OCI-LY1 (cell line): Measurements from ENCODE around the gene VEZF1.

Experiments used
- H2AFZ ChIP-seq: fragments of 200-600 bp; sonication (generic), shearing (Covaris generic); 2 replicates; pipeline ENCODE4 v1.6.0; 2014; ENCODE audit warnings: antibody characterized with exemption, mild to moderate bottlenecking, low read length
- H3F3A ChIP-seq: fragments of 200-600 bp; sonication (generic), shearing (Covaris generic); 2 replicates; pipeline ENCODE4 v1.6.0; 2014; ENCODE audit warnings: mild to moderate bottlenecking, antibody characterized with exemption, low read length, moderate library complexity; ENCODE audit not compliant: insufficient read depth
- H3K27ac ChIP-seq: fragments of 200-600 bp; sonication (generic); 2 replicates; pipeline ENCODE4 v1.5.1; 2014; ENCODE audit warnings: low read length, mixed run types, mild to moderate bottlenecking, low read depth; ENCODE audit not compliant: poor library complexity, severe bottlenecking
- H3K27me3 ChIP-seq: fragments of 200-600 bp; sonication (generic); 2 replicates; pipeline ENCODE4 v1.6.0; 2014; ENCODE audit warnings: antibody characterized with exemption, mild to moderate bottlenecking, low read length, moderate library complexity; ENCODE audit not compliant: insufficient read depth
- H3K36me3 ChIP-seq: fragments of 200-600 bp; sonication (generic); 2 replicates; pipeline ENCODE4 v1.6.1; 2014; ENCODE audit warnings: mild to moderate bottlenecking, antibody characterized with exemption, low read length, moderate library complexity, mixed read lengths; ENCODE audit not compliant: insufficient read depth
- H3K4me1 ChIP-seq: fragments of 200-600 bp; sonication (generic); 2 replicates; pipeline ENCODE4 v1.5.1; 2014; ENCODE audit warnings: mild to moderate bottlenecking, low read length, moderate library complexity; ENCODE audit not compliant: insufficient read depth, severe bottlenecking
- H3K4me2 ChIP-seq: fragments of 200-600 bp; sonication (generic), shearing (Covaris generic); 2 replicates; pipeline ENCODE4 v1.6.1; 2014; ENCODE audit warnings: low read length
- H3K4me3 ChIP-seq: fragments of 200-600 bp; sonication (generic); 2 replicates; pipeline ENCODE4 v1.5.1; 2014; ENCODE audit warnings: low read length, low read depth, mild to moderate bottlenecking, mixed read lengths; ENCODE audit not compliant: poor library complexity, severe bottlenecking
- H3K79me2 ChIP-seq: fragments of 200-600 bp; shearing (Covaris generic); 2 replicates; pipeline ENCODE4 v1.6.1; 2016; ENCODE audit warnings: mixed run types, low read length, mixed read lengths; ENCODE audit not compliant: insufficient read depth
- H3K9ac ChIP-seq: fragments of 200-600 bp; sonication (generic), shearing (Covaris generic); 2 replicates; pipeline ENCODE4 v1.6.1; 2014; ENCODE audit warnings: mild to moderate bottlenecking, low read length, mixed read lengths
- H3K9me2 ChIP-seq: fragments of 200-600 bp; sonication (generic), shearing (Covaris generic); 2 replicates; pipeline ENCODE4 v1.6.1; 2014; ENCODE audit warnings: low read depth, mild to moderate bottlenecking, low read length, mixed read lengths
- H3K9me3 ChIP-seq: fragments of 200-600 bp; shearing (Covaris generic); 2 replicates; pipeline ENCODE4 v1.6.1; 2014; ENCODE audit warnings: low read length, mixed read lengths
- H4K20me1 ChIP-seq: fragments of 200-600 bp; sonication (generic), shearing (Covaris generic); 2 replicates; pipeline ENCODE4 v1.6.0; 2016; ENCODE audit warnings: mild to moderate bottlenecking, low read length; ENCODE audit not compliant: insufficient read depth
- CTCF ChIP-seq: fragments of 200-600 bp; sonication (generic), shearing (Covaris generic); IDR thresholded peaks from 2 replicates; pipeline ENCODE4 v1.5.1; 2017; ENCODE audit warnings: mild to moderate bottlenecking, antibody characterized with exemption, low read length, moderate library complexity, mixed read lengths
- EZH2 ChIP-seq: fragments of 200-600 bp; sonication (generic), shearing (Covaris generic); IDR thresholded peaks from 2 replicates; pipeline ENCODE4 v1.8.0; 2017; ENCODE audit warnings: borderline replicate concordance, mixed run types, mild to moderate bottlenecking, antibody characterized with exemption, low read length, moderate library complexity, mixed read lengths

The VEZF1 gene

DNA sequence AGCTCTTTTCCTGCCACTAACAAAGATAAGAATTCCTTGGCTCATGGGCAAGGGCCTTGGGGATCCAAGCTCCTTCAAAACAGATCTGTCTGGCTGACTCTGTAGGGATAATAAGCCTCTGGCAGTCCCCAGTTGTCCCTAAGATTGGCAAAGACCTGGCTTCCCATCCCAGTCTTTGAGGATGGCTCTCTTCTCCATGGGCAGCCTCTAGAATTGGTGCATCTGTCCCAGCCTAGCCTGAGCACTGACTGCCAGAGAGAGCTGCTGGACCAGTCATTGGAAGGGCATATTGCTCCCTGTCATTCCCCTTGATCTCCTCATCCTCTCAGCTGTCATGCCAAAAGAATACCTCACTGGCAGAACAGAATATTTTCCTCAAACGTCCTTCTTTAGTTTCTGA lies 19.6 kb downstream of the VEZF1 start:
- TF ChIP-seq CTCF (no peak), EZH2 (no peak)
- H3K9ac ChIP-seq = no peak overlapping the region
- H3K4me1 ChIP-seq = no peaks in the 10 kb centered on the region
- H3K9me2 ChIP-seq = no peaks in the 10 kb centered on the region
- peaks cover 4% of the 10 kb centered on the region; the same call in 1 of the 2 replicates for H3K27me3 ChIP-seq
- H3F3A ChIP-seq = no peaks in the 10 kb centered on the region
- 0 out of 2 replicates have a peak, but pooled peaks cover 2% of the 10 kb centered on the region for H4K20me1 ChIP-seq
- no peak overlapping the region for H2AFZ ChIP-seq
- H3K36me3 ChIP-seq = peaks cover 7% of the 10 kb centered on the region
- H3K4me2 ChIP-seq = no peak overlapping the region
- no peak overlapping the region for H3K4me3 ChIP-seq
- no peaks in the 10 kb centered on the region for H3K79me2 ChIP-seq
- H3K27ac ChIP-seq = no peak overlapping the region
- H3K9me3 ChIP-seq = no peaks in the 10 kb centered on the region

- Histone ChIP-seq H3F3A (no peaks in the 10 kb centered on the region), H3K9me3 (no peaks in the 10 kb centered on the region), H3K4me2 (no peak overlapping the region), H3K27ac (no peak overlapping the region), H3K4me1 (no peaks in the 10 kb centered on the region), H4K20me1 (0 out of 2 replicates have a peak, but pooled peaks cover 2% of the 10 kb centered on the region), H3K9me2 (no peaks in the 10 kb centered on the region), H2AFZ (no peak overlapping the region), H3K36me3 (no peaks in the 10 kb centered on the region), H3K79me2 (no peaks in the 10 kb centered on the region), H3K27me3 (peaks cover 4% of the 10 kb centered on the region; the same call in 1 of the 2 replicates), H3K4me3 (no peak overlapping the region), H3K9ac (no peak overlapping the region)
- TF ChIP-seq EZH2 (no peak), CTCF (no peak)
Observed at GRCh38 chr17:57966875-57967274, 21.2 kb downstream of the VEZF1 start.

GRCh38 chr17:57966246-57966645 lies 21.8 kb downstream of the VEZF1 start:
- Histone ChIP-seq H3K4me2 (no peak overlapping the region), H3F3A (no peaks in the 10 kb centered on the region), H3K9ac (no peak overlapping the region), H3K36me3 (no peaks in the 10 kb centered on the region), H4K20me1 (no peaks in the 10 kb centered on the region), H3K4me3 (no peak overlapping the region), H3K9me2 (no peaks in the 10 kb centered on the region), H3K9me3 (no peaks in the 10 kb centered on the region), H3K27ac (no peak overlapping the region), H3K79me2 (no peaks in the 10 kb centered on the region), H3K27me3 (peaks cover 4% of the 10 kb centered on the region; the same call in 1 of the 2 replicates), H2AFZ (no peak overlapping the region), H3K4me1 (no peaks in the 10 kb centered on the region)
- TF ChIP-seq EZH2 (no peak), CTCF (no peak)
